OCI-LY1 (cell line): ENCODE measurements around the gene CRTAC1.
"Not testable (repeated sequence)": the region's sequence is repeated elsewhere in the genome, so short reads cannot be mapped to it uniquely, and the experiment has no call there.

ENCODE experiments used
- H2AFZ ChIP-seq: fragments of 200-600 bp; sonication (generic), shearing (Covaris generic); 2 replicates; pipeline ENCODE4 v1.6.0; 2014; ENCODE audit warnings: antibody characterized with exemption, mild to moderate bottlenecking, low read length
- H3F3A ChIP-seq: fragments of 200-600 bp; sonication (generic), shearing (Covaris generic); 2 replicates; pipeline ENCODE4 v1.6.0; 2014; ENCODE audit warnings: mild to moderate bottlenecking, antibody characterized with exemption, low read length, moderate library complexity; ENCODE audit not compliant: insufficient read depth
- H3K27ac ChIP-seq: fragments of 200-600 bp; sonication (generic); 2 replicates; pipeline ENCODE4 v1.5.1; 2014; ENCODE audit warnings: low read length, mixed run types, mild to moderate bottlenecking, low read depth; ENCODE audit not compliant: poor library complexity, severe bottlenecking
- H3K27me3 ChIP-seq: fragments of 200-600 bp; sonication (generic); 2 replicates; pipeline ENCODE4 v1.6.0; 2014; ENCODE audit warnings: antibody characterized with exemption, mild to moderate bottlenecking, low read length, moderate library complexity; ENCODE audit not compliant: insufficient read depth
- H3K36me3 ChIP-seq: fragments of 200-600 bp; sonication (generic); 2 replicates; pipeline ENCODE4 v1.6.1; 2014; ENCODE audit warnings: mild to moderate bottlenecking, antibody characterized with exemption, low read length, moderate library complexity, mixed read lengths; ENCODE audit not compliant: insufficient read depth
- H3K4me1 ChIP-seq: fragments of 200-600 bp; sonication (generic); 2 replicates; pipeline ENCODE4 v1.5.1; 2014; ENCODE audit warnings: mild to moderate bottlenecking, low read length, moderate library complexity; ENCODE audit not compliant: insufficient read depth, severe bottlenecking
- H3K4me2 ChIP-seq: fragments of 200-600 bp; sonication (generic), shearing (Covaris generic); 2 replicates; pipeline ENCODE4 v1.6.1; 2014; ENCODE audit warnings: low read length
- H3K4me3 ChIP-seq: fragments of 200-600 bp; sonication (generic); 2 replicates; pipeline ENCODE4 v1.5.1; 2014; ENCODE audit warnings: low read length, low read depth, mild to moderate bottlenecking, mixed read lengths; ENCODE audit not compliant: poor library complexity, severe bottlenecking
- H3K79me2 ChIP-seq: fragments of 200-600 bp; shearing (Covaris generic); 2 replicates; pipeline ENCODE4 v1.6.1; 2016; ENCODE audit warnings: mixed run types, low read length, mixed read lengths; ENCODE audit not compliant: insufficient read depth
- H3K9ac ChIP-seq: fragments of 200-600 bp; sonication (generic), shearing (Covaris generic); 2 replicates; pipeline ENCODE4 v1.6.1; 2014; ENCODE audit warnings: mild to moderate bottlenecking, low read length, mixed read lengths
- H3K9me2 ChIP-seq: fragments of 200-600 bp; sonication (generic), shearing (Covaris generic); 2 replicates; pipeline ENCODE4 v1.6.1; 2014; ENCODE audit warnings: low read depth, mild to moderate bottlenecking, low read length, mixed read lengths
- H3K9me3 ChIP-seq: fragments of 200-600 bp; shearing (Covaris generic); 2 replicates; pipeline ENCODE4 v1.6.1; 2014; ENCODE audit warnings: low read length, mixed read lengths
- H4K20me1 ChIP-seq: fragments of 200-600 bp; sonication (generic), shearing (Covaris generic); 2 replicates; pipeline ENCODE4 v1.6.0; 2016; ENCODE audit warnings: mild to moderate bottlenecking, low read length; ENCODE audit not compliant: insufficient read depth
- EZH2 ChIP-seq: fragments of 200-600 bp; sonication (generic), shearing (Covaris generic); IDR thresholded peaks from 2 replicates; pipeline ENCODE4 v1.8.0; 2017; ENCODE audit warnings: borderline replicate concordance, mixed run types, mild to moderate bottlenecking, antibody characterized with exemption, low read length, moderate library complexity, mixed read lengths
- TF ChIP-seq, protein P1 (sequence below): fragments of 200-600 bp; sonication (generic), shearing (Covaris generic); IDR thresholded peaks from 2 replicates; pipeline ENCODE4 v1.5.1; 2017; ENCODE audit warnings: mild to moderate bottlenecking, antibody characterized with exemption, low read length, moderate library complexity, mixed read lengths

Gene CRTAC1

DNA sequence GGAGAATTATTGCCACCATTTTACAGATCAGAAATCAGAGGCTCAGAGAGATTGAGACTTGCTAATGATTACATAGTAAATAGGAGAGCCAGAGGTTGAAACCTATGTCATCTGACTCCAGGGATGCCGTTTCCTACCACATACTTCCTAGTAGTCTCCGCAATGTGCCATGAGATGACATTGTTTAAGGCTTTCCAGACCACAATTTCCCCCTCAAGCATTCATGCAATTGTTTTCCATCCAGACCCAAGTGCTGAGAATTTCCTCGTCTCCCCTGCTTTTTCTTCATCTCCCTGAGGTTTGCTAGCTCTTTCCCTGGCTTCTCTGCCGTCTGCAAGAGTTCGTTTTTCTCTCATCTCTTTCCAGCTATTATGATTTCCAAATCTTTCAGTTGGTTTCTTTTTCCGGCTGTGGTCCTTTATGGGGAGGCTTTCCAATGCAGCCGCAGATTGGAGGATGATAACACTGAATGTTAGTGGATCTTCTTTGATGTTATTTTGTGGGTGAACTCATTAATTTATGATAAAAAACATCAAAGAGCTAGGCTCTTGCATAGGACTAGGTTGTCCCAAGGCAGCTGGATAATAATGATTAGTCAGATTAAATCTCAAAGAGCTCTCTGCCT, 187.7 kb downstream of the CRTAC1 start:
- H3K27ac ChIP-seq, result no peak overlapping the region

DNA sequence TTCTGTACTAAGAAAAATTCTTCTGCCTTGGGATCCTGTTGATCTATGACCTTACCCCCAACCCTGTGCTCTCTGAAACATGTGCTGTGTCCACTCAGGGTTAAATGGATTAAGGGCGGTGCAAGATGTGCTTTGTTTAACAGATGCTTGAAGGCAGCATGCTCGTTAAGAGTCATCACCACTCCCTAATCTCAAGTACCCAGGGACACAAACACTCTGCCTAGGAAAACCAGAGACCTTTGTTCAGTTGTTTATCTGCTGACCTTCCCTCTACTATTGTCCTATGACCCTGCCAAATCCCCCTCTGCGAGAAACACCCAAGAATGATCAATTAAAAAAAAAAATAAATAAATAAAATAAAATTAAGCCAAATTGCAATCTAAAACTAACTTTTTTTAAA, 188.3 kb downstream of the CRTAC1 start:
- not testable (repeated sequence) for H3K4me3 ChIP-seq, H3K4me1 ChIP-seq, H2AFZ ChIP-seq, H3K9ac ChIP-seq, H3K79me2 ChIP-seq, H3K27ac ChIP-seq, H3F3A ChIP-seq, H4K20me1 ChIP-seq, H3K27me3 ChIP-seq, H3K9me2 ChIP-seq, H3K4me2 ChIP-seq, H3K9me3 ChIP-seq, H3K36me3 ChIP-seq

More for the DNA sequence above, 187.7 kb downstream of the CRTAC1 start:
- Histone ChIP-seq H3K9me3 (no peaks in the 10 kb centered on the region), H3F3A (no peaks in the 10 kb centered on the region), H3K4me3 (no peak overlapping the region), H3K27me3 (no peaks in the 10 kb centered on the region), H3K4me2 (no peak overlapping the region), H3K9ac (no peak overlapping the region), H3K4me1 (no peaks in the 10 kb centered on the region), H3K36me3 (no peaks in the 10 kb centered on the region), H3K79me2 (no peaks in the 10 kb centered on the region), H4K20me1 (no peaks in the 10 kb centered on the region), H3K9me2 (no peaks in the 10 kb centered on the region), H2AFZ (no peak overlapping the region)
- no peak for TF ChIP-seq EZH2
- TF ChIP-seq, protein P1, sequence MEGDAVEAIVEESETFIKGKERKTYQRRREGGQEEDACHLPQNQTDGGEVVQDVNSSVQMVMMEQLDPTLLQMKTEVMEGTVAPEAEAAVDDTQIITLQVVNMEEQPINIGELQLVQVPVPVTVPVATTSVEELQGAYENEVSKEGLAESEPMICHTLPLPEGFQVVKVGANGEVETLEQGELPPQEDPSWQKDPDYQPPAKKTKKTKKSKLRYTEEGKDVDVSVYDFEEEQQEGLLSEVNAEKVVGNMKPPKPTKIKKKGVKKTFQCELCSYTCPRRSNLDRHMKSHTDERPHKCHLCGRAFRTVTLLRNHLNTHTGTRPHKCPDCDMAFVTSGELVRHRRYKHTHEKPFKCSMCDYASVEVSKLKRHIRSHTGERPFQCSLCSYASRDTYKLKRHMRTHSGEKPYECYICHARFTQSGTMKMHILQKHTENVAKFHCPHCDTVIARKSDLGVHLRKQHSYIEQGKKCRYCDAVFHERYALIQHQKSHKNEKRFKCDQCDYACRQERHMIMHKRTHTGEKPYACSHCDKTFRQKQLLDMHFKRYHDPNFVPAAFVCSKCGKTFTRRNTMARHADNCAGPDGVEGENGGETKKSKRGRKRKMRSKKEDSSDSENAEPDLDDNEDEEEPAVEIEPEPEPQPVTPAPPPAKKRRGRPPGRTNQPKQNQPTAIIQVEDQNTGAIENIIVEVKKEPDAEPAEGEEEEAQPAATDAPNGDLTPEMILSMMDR, result no peak

DNA sequence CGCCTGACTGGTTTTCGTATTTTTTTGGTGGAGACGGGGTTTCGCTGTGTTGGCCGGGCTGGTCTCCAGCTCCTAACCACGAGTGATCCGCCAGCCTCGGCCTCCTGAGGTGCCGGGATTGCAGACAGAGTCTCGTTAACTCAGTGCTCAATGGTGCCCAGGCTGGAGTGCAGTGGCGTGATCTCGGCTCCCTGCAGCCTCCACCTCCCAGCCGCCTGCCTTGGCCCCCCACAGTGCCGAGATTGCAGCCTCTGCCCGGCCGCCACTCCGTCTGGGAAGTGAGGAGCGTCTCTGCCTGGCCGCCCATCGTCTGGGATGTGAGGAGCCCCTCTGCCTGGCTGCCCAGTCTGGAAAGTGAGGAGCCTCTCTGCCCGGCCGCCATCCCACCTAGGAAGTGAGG, 189.3 kb downstream of the CRTAC1 start:
- H3K79me2 ChIP-seq, H4K20me1 ChIP-seq, H3K9ac ChIP-seq, H3K9me2 ChIP-seq, H3K4me3 ChIP-seq, H3F3A ChIP-seq, H3K27me3 ChIP-seq, H2AFZ ChIP-seq, H3K9me3 ChIP-seq, H3K4me1 ChIP-seq, H3K4me2 ChIP-seq, H3K27ac ChIP-seq, H3K36me3 ChIP-seq: not testable (repeated sequence)

DNA sequence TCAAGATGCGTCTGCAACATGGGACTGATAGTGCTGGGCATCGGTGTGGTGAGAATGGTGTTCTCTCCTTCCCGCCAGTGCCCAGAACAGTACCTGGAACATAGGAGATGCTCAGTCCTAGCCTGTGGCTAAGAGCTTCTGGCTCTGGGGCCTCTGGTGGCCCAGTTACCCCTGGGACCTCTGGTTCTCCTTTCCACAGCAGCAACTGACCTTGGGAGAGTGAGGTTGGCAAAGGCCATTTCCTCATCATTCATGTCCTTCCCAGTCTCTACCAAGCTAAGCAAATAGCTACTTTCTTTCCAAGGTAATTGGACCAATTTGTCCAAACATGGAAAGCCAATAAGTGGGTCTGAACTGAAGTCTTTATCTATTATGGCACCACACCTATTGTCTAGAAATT, 192.3 kb downstream of the CRTAC1 start:
- Histone ChIP-seq H3K4me2 (no peak overlapping the region), H3K9me3 (no peaks in the 10 kb centered on the region), H3K27ac (no peak overlapping the region), H3K4me3 (no peak overlapping the region), H4K20me1 (no peaks in the 10 kb centered on the region), H3K9ac (no peak overlapping the region), H3K79me2 (no peaks in the 10 kb centered on the region), H3K36me3 (no peaks in the 10 kb centered on the region), H3F3A (no peaks in the 10 kb centered on the region), H3K4me1 (no peaks in the 10 kb centered on the region), H3K27me3 (no peaks in the 10 kb centered on the region), H2AFZ (no peak overlapping the region), H3K9me2 (no peaks in the 10 kb centered on the region)
- no peak for TF ChIP-seq EZH2
- TF ChIP-seq, protein P1, result no peak
